Stimulated activated CD4-positive, alpha-beta T cell treated with anti-CD3 and anti-CD28 coated beads, TNF-alpha, amount 100 ng/mL, for 1 hour (primary cell): Measurements from ENCODE around the gene TBX4.
"Not testable (repeated sequence)": the region's sequence is repeated elsewhere in the genome, so short reads cannot be mapped to it uniquely, and the experiment has no call there.

ENCODE experiments used
- DNase-seq, 3 donors: peaks; one replicate each; pipeline ENCODE4 v3.0.0-alpha.2; 2020; ENCODE audit warnings: low read depth in 3 of 3, low spot score in 1 of 3

TBX4 gene

GRCh38 chr17:61519754-61520440 is 67.7 kb downstream of the TBX4 start:
- DNase-seq, result no peak

- no peak for DNase-seq
These were observed 68.7 kb downstream of the TBX4 start for GRCh38 chr17:61520897-61521296.

- DNase-seq, result no peak
These were observed 69.9 kb downstream of the TBX4 start for GRCh38 chr17:61522088-61522487.

GRCh38 chr17:61524319-61524718 is 72.1 kb downstream of the TBX4 start:
- no peak for DNase-seq

- not testable (repeated sequence) for DNase-seq
These were observed 75.2 kb downstream of the TBX4 start for GRCh38 chr17:61527441-61527840.

- DNase-seq, result no peak
These were observed 75.9 kb downstream of the TBX4 start for GRCh38 chr17:61528171-61528570.

GRCh38 chr17:61531223-61531622 is 79.0 kb downstream of the TBX4 start:
- no peak for DNase-seq

- no peak for DNase-seq
These were observed 80.6 kb downstream of the TBX4 start for GRCh38 chr17:61532826-61533225.

- DNase-seq, result no peak
These were observed 81.6 kb downstream of the TBX4 start for GRCh38 chr17:61533797-61534196.

GRCh38 chr17:61534414-61534813 is 82.2 kb downstream of the TBX4 start:
- no peak for DNase-seq
